ENCODE measurements around the gene NEMP1.
"Not testable (repeated sequence)": the region's sequence is repeated elsewhere in the genome, so short reads cannot be mapped to it uniquely, and the experiment has no call there.

Gene NEMP1

DNA sequence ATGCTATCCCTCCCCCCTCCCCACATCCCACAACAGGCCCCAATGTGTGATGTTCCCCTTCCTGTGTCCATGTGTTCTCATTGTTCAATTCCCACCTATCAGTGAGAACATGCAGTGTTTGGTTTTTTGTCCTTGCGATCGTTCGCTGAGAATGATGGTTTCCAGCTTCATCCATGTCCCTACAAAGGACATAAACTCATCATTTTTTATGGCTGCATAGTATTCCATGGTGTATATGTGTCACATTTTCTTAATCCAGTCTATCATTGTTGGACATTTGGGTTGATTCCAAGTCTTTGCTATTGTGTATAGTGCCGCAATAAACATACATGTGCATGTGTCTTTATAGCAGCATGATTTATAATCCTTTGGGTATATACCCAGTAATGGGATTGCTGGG, 25.4 kb downstream of the NEMP1 start:
- DNase-seq, result not testable (repeated sequence)

- no peak for DNase-seq
These were observed 27.6 kb downstream of the NEMP1 start for GRCh38 chr12:57051011-57051410.

- DNase-seq, result no peak
These were observed 28.7 kb downstream of the NEMP1 start, which contains the start of gene MYO1A for GRCh38 chr12:57049890-57050289. Gene MYO1A (minus strand): TSS chr12:57050129. CDS start chr12:57048323, 1,806 bp downstream.

DNA sequence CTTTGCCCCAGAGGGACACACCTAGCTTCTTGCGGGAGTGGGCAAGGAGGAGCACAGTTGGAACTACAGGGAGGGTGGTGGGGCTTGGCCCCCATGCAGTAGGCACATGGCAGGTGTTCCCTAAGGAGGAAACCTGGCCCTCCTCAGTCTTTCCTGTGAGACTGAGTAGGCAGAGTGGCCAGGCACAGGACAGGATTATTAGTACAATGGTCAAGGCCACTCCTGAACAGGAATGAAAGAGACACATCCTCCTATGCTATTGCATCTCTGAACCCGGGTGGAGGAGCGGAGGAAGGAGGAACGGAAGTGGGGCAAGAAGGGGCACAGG, 29.5 kb downstream of the NEMP1 start:
- no peak for DNase-seq

GRCh38 chr12:57048423-57049118, 30.0 kb downstream of the NEMP1 start:
- no peak for DNase-seq

GRCh38 chr12:57047981-57048380, 30.6 kb downstream of the NEMP1 start:
- no peak for DNase-seq

- DNase-seq, result peak; percentile 25
These were observed 31.4 kb downstream of the NEMP1 start for GRCh38 chr12:57046947-57047890.

GRCh38 chr12:57046086-57046791, 32.4 kb downstream of the NEMP1 start:
- no peak for DNase-seq

DNA sequence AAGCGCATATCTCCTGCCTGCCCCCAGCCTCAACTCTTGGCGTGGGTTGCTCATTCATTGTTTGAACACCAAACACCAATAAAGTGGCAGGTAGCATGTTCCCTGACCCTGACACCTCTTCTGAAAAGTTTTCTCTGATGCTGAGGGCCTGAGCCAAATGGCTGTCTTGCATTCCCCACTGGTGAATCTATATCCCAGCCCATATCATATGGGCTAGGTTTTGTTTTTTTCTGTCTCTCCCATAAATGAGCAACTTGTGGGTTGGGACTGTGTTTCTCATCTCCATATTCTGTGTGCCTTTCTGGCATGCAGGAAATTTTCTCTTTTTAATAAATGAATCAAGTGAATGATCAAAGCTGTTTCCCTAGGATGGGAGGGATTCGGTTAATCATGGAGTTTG, 33.7 kb downstream of the NEMP1 start:
- no peak for DNase-seq

DNA sequence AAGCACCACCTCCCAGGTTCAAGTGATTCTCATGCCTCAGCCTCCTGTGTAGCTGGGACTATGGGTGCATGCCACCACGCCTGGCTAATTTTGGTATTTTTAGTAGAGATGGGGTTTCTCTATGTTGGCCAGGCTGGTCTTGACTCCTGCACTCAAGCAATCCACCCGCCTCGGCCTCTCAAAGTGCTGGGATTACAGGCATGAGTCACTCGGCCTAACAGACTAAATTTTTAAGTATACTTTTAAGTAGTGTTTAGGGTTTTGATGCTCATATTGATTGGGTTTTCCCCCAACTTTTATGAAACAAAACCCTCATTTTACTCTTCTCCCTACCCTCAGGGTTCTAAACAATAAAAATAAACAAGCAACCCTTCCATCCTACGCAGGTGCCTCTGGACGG, 34.1 kb downstream of the NEMP1 start:
- no peak for DNase-seq

GRCh38 chr12:57042695-57043094, 35.9 kb downstream of the NEMP1 start:
- DNase-seq, result no peak

DNA sequence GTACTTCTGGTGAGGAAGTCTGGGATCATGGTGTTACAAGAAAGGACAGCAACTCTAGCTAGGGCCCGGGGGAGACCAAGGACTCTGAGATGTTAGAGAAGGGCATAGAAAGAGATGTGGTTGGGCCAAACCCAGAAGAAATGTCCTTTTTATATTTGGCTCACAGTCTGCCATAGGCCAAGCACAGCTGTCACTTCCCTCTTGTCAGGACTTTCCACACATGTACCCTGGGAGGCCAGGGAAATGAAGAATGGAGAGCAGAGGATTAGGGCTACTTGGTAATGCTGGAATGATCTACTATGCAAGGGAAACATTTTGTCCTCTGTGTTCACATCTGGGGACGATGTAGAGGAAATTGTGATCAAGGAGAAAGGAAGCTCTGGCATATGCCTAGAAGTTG, 37.8 kb downstream of the NEMP1 start:
- no peak for DNase-seq

DNA sequence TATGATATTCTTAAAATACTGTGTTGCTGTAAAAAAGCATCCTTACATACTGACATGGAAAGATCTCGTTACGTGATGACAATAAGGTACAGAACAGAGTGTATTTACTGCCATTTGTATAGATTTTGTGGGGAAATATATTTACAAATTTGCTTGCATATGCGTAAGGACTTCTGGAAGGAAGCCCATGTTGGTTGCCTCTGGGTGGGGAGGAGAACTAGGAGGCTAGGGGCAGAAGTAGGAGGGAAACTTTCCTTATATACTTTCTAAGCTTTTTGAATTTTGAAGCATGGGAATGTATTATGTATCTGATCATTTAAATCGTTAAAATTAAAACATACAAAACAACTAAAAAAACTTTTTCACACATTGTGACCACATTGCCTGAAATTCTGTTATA, 38.4 kb downstream of the NEMP1 start:
- no peak for DNase-seq

GRCh38 chr12:57039016-57039798, 39.4 kb downstream of the NEMP1 start:
- no peak for DNase-seq

DNA sequence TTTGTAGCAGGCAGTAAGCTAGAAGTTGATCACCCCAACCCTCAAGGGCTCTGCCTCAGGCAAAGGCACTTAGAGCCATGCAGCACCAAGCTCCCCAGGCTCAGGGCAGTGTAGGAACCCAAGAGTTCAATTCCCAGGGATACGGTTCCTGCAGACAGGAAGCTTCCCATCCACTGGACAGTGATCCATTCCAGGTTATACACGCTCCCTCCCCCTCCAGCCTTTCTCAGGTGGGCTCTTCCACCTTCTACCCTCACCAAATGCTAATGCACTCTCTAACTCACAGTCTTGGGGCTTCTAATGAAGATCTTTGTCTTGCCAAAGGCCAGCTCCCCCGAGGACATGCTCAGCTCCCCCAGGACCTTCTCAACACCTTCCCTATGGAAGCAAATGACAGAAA, 41.3 kb downstream of the NEMP1 start:
- no peak for DNase-seq

GRCh38 chr12:57033431-57033830, 45.2 kb downstream of the NEMP1 start:
- no peak for DNase-seq

DNA sequence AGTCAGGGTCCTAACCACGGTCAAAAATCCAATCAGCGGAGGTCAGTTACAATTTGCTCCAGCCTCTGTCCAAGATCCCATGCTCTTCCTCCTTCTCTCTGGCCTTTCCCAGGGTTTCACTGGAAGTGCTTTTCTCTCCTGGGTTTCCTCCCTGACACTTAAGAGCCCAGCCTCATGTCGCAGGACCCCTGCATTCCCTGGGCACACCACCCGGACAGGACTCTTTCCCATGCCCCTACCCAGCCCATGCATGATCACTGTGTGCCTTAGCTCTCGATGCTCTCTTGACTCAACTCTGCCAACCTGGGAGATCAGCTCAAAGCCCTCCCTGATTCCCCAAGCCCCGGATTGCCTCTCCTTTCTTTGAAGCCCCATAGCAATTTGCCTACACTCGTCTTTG, 46.8 kb downstream of the NEMP1 start:
- no peak for DNase-seq

GRCh38 chr12:57031138-57031725, 47.4 kb downstream of the NEMP1 start:
- no peak for DNase-seq

DNA sequence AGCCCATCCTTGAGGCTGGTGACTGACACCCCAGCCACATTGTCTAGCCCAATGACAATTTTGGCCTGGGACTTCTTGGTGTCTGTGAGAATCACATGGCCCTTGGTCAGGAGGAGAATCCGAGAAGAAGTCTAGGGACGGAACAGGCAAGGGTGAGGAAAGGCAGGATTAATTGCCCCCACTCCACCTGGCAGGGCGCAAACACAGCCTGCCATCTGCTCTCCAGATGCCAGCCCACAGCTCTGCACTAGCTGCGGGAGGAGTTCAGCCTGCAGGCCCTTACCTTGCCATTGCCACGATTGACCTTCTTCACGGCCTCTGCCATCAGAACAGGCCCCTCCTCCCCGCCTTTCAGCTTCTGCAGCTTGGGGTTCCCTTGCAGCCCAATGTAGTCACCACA, 49.1 kb downstream of the NEMP1 start:
- DNase-seq, result no peak

GRCh38 chr12:57027805-57028153, 50.8 kb downstream of the NEMP1 start:
- DNase-seq, result no peak

- DNase-seq, result no peak
These were observed 51.4 kb downstream of the NEMP1 start for GRCh38 chr12:57027011-57027804.

DNA sequence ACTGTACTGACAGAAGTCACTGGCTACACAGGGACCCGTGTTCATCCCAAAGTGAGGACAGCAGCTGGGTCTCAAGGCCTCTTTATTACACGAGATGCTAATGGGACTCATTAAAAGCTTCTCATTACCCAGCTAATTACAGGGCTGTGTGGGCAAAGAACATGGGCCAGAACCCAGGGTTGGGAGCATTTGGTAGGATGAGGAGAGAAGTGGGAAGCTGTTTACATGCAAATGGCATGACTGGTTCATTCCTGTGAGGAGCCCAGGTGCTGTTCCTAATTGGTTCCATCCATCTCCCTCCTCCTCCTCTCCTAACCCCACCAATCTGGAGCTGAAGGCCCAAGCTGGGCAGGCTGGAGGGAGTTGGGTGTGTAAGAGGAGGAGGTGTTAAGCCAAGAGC, 53.4 kb downstream of the NEMP1 start:
- DNase-seq, result no peak

Data from activated T-cell treated with anti-CD3 and anti-CD28 coated beads, Interleukin-2, amount 50 U/mL, for 1 hour (primary cell).